Activated CD4-positive, CD25-positive, alpha-beta regulatory T cell (primary cell): Measurements from ENCODE around the gene CHST11.

ENCODE experiments used
- DNase-seq, 4 experiments: peaks; one replicate each; lab custom pipeline; 2025; lab: John Stamatoyannopoulos, UW

The CHST11 gene

GRCh38 chr12:104585448-104586055, 128.8 kb downstream of the CHST11 start:
- DNase-seq = no peak

- no peak for DNase-seq
Observed at GRCh38 chr12:104586351-104586919, 129.7 kb downstream of the CHST11 start.

GRCh38 chr12:104588047-104588920, 131.5 kb downstream of the CHST11 start:
- no peak for DNase-seq

- DNase-seq = no peak
Observed at GRCh38 chr12:104588921-104589590, 132.3 kb downstream of the CHST11 start.

- DNase-seq = no peak
Observed at GRCh38 chr12:104590022-104590421, 133.3 kb downstream of the CHST11 start.

- DNase-seq = no peak
Observed at GRCh38 chr12:104591257-104591885, 134.6 kb downstream of the CHST11 start.

GRCh38 chr12:104593482-104593881, 136.7 kb downstream of the CHST11 start:
- DNase-seq = no peak

- DNase-seq = no peak
Observed at GRCh38 chr12:104596134-104596799, 139.5 kb downstream of the CHST11 start.

GRCh38 chr12:104596898-104597843, 140.4 kb downstream of the CHST11 start:
- no peak for DNase-seq

GRCh38 chr12:104598342-104599271, 141.9 kb downstream of the CHST11 start:
- DNase-seq = no peak

GRCh38 chr12:104599272-104600035, 142.7 kb downstream of the CHST11 start:
- DNase-seq = no peak

GRCh38 chr12:104600036-104600712, 143.4 kb downstream of the CHST11 start:
- DNase-seq = no peak

GRCh38 chr12:104600790-104601739, 144.3 kb downstream of the CHST11 start:
- no peak for DNase-seq

GRCh38 chr12:104602406-104602805, 145.7 kb downstream of the CHST11 start:
- no peak for DNase-seq

GRCh38 chr12:104602896-104603295, 146.1 kb downstream of the CHST11 start:
- no peak for DNase-seq

- no peak for DNase-seq
Observed at GRCh38 chr12:104603545-104603973, 146.8 kb downstream of the CHST11 start.
